ENCODE measurements around the gene SLC25A17. TPM values are rescaled to one million over a fixed set of nuclear protein-coding genes. Genes with fewer than 3 reads are reported as not detected.

Gene SLC25A17
- total and polyA plus RNA-seq, 8 donors = 4.6 to 27.0 (median 10.7) TPM; not detected in 1

- H3K36me3 ChIP-seq = peaks cover 0 to 3% (median 0%) of the 10 kb centered on the region in 4 donors
- intact Hi-C loops (cut with DNase I; ENCODE audit: low total_unique reads) = no loop called here
- H3K4me3 ChIP-seq = no peak overlapping the region
- TF ChIP-seq EP300 (IDR thresholded peaks at IDR 0.05) (no peak), POLR2A (IDR thresholded peaks at IDR 0.05) (no peak), POLR2AphosphoS5 (IDR thresholded peaks at IDR 0.05) (no peak), CTCF (IDR thresholded peaks at IDR 0.05) (no peak)
- no peak overlapping the region for H3K27ac ChIP-seq
- peaks cover 0 to 6% (median 0%) of the 10 kb centered on the region in 4 donors for H3K4me1 ChIP-seq
- DNase-seq = no peak
- H3K9me3 ChIP-seq = no peaks in the 10 kb centered on the region
- no peaks in the 10 kb centered on the region for H3K27me3 ChIP-seq
- WGBS, 5 donors = 84 to 91% (median 89%) methylated on average over 3 of the region's 3 CpGs
Measured at GRCh38 chr22:40806711-40807110, 12.4 kb downstream of the SLC25A17 start.

- no peak for DNase-seq
- Histone ChIP-seq H3K4me1 (peaks cover 0 to 6% (median 0%) of the 10 kb centered on the region in 4 donors), H3K4me3 (no peak overlapping the region), H3K9me3 (no peaks in the 10 kb centered on the region), H3K36me3 (peaks cover 0 to 3% (median 0%) of the 10 kb centered on the region in 4 donors), H3K27ac (no peak overlapping the region), H3K27me3 (no peaks in the 10 kb centered on the region)
- intact Hi-C loops (cut with DNase I; ENCODE audit: low total_unique reads) = no loop called here
- WGBS, 5 donors = 92 to 96% (median 93%) methylated on average over 3 of the region's 3 CpGs
- no peak for TF ChIP-seq EP300 (IDR thresholded peaks at IDR 0.05)
- no peak for TF ChIP-seq POLR2A (IDR thresholded peaks at IDR 0.05)
- no peak for TF ChIP-seq CTCF (IDR thresholded peaks at IDR 0.05)
- no peak for TF ChIP-seq POLR2AphosphoS5 (IDR thresholded peaks at IDR 0.05)
Measured at GRCh38 chr22:40805699-40806203, 13.4 kb downstream of the SLC25A17 start.

- no peak for TF ChIP-seq EP300 (IDR thresholded peaks at IDR 0.05)
- no peak for TF ChIP-seq POLR2A (IDR thresholded peaks at IDR 0.05)
- TF ChIP-seq CTCF (IDR thresholded peaks at IDR 0.05) = no peak
- no peak for TF ChIP-seq POLR2AphosphoS5 (IDR thresholded peaks at IDR 0.05)
- H3K4me1 ChIP-seq = peaks cover 0 to 6% (median 0%) of the 10 kb centered on the region in 4 donors
- H3K4me3 ChIP-seq = no peak overlapping the region
- peaks cover 0 to 3% (median 0%) of the 10 kb centered on the region in 4 donors for H3K36me3 ChIP-seq
- 95 to 98% (median 97%) methylated on average over 4 of the region's 4 CpGs for WGBS, 5 donors
- no peaks in the 10 kb centered on the region for H3K27me3 ChIP-seq
- intact Hi-C loops (cut with DNase I; ENCODE audit: low total_unique reads) = no loop called here
- DNase-seq = no peak
- H3K9me3 ChIP-seq = no peaks in the 10 kb centered on the region
- H3K27ac ChIP-seq = no peak overlapping the region
Measured at GRCh38 chr22:40805239-40805638, 13.9 kb downstream of the SLC25A17 start.

GRCh38 chr22:40803321-40803720 lies 15.8 kb downstream of the SLC25A17 start:
- Histone ChIP-seq H3K4me3 (no peak overlapping the region), H3K9me3 (no peaks in the 10 kb centered on the region)

More at GRCh38 chr22:40803321-40803720, 15.8 kb downstream of the SLC25A17 start:
- H3K27me3 ChIP-seq = no peaks in the 10 kb centered on the region
- no peak for TF ChIP-seq CTCF (IDR thresholded peaks at IDR 0.05)
- TF ChIP-seq EP300 (IDR thresholded peaks at IDR 0.05) = no peak
- TF ChIP-seq POLR2A (IDR thresholded peaks at IDR 0.05) = no peak
- TF ChIP-seq POLR2AphosphoS5 (IDR thresholded peaks at IDR 0.05) = no peak
- peaks cover 0 to 5% (median 2%) of the 10 kb centered on the region in 4 donors for H3K36me3 ChIP-seq
- H3K4me1 ChIP-seq = no peaks in the 10 kb centered on the region
- H3K27ac ChIP-seq = no peak overlapping the region
- 37 to 67% (median 45%) methylated on average over 1 of the region's 1 CpG for WGBS, 5 donors
- intact Hi-C loops (cut with DNase I; ENCODE audit: low total_unique reads) = no loop called here
- no peak for DNase-seq
